Vagina (tissue), 2 donors: ENCODE results near the gene GON4L.

ENCODE experiments used
- POLR2A ChIP-seq, 2 donors: fragments of 450-650 bp; IDR thresholded peaks; one replicate each; pipeline ENCODE4 v1.6.1; 2017; ENCODE audit warnings: antibody characterized with exemption in 2 of 2, mild to moderate bottlenecking in 2 of 2, moderate library complexity in 2 of 2
- TF ChIP-seq, protein P1 (sequence below), 3 experiments: fragments of 450-650 bp in 2 of 3; fragments of 200-600 bp in 1 of 3; sonication (generic) in 1 of 3; IDR thresholded peaks; one replicate each; pipeline ENCODE4 v1.5.1; 2017 to 2019; ENCODE audit warnings: antibody characterized with exemption in 3 of 3, mild to moderate bottlenecking in 2 of 3, moderate library complexity in 2 of 3

DNA sequence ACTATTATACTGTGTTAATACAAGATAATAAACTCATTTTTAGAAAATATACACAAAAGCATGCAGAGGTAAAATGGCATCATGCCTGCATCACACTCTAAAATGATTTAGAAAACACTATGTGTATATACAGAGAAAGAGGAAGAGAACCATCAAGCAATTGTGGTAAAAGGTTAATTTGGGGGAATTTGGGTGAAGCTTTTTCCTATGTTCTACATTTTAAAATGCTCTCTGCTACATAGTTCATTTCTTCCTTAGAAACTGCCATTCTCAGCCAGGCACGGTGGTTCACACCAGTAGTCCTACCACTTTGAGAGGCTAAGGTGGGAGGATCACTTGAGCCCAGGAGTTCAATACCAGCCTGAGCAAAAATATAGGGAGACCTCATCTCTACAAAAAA is 44.1 kb downstream of the GON4L start:
- TF ChIP-seq, protein P1, sequence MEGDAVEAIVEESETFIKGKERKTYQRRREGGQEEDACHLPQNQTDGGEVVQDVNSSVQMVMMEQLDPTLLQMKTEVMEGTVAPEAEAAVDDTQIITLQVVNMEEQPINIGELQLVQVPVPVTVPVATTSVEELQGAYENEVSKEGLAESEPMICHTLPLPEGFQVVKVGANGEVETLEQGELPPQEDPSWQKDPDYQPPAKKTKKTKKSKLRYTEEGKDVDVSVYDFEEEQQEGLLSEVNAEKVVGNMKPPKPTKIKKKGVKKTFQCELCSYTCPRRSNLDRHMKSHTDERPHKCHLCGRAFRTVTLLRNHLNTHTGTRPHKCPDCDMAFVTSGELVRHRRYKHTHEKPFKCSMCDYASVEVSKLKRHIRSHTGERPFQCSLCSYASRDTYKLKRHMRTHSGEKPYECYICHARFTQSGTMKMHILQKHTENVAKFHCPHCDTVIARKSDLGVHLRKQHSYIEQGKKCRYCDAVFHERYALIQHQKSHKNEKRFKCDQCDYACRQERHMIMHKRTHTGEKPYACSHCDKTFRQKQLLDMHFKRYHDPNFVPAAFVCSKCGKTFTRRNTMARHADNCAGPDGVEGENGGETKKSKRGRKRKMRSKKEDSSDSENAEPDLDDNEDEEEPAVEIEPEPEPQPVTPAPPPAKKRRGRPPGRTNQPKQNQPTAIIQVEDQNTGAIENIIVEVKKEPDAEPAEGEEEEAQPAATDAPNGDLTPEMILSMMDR (IDR thresholded peaks at IDR 0.05): no peak
- no peak for TF ChIP-seq POLR2A (IDR thresholded peaks at IDR 0.05)
